ENCODE results near the gene BAMBI.
A peak's percentile ranks its signal among the peaks of the same experiment; 100 is the strongest.

DNA sequence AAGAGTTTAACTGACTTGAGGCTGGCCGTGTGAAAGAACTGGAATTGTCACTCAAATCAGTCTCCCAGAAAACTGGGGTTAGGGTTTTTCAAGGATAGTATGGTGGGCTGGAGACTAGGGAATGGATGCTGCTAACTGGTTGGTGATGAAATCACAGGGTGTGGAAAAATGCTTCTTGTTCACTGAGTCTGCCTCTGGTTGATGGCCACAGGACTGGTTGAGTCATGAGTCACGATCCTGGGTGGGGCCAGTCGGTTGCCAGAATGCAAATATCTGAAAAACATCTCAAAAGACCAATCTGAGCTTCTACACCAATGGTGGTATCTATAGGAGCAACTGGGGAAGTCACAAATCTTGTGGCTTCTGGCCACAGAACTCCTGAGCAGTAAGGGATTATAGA, 16.3 kb upstream of the BAMBI start:
- TF ChIP-seq, protein P1, sequence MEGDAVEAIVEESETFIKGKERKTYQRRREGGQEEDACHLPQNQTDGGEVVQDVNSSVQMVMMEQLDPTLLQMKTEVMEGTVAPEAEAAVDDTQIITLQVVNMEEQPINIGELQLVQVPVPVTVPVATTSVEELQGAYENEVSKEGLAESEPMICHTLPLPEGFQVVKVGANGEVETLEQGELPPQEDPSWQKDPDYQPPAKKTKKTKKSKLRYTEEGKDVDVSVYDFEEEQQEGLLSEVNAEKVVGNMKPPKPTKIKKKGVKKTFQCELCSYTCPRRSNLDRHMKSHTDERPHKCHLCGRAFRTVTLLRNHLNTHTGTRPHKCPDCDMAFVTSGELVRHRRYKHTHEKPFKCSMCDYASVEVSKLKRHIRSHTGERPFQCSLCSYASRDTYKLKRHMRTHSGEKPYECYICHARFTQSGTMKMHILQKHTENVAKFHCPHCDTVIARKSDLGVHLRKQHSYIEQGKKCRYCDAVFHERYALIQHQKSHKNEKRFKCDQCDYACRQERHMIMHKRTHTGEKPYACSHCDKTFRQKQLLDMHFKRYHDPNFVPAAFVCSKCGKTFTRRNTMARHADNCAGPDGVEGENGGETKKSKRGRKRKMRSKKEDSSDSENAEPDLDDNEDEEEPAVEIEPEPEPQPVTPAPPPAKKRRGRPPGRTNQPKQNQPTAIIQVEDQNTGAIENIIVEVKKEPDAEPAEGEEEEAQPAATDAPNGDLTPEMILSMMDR (IDR thresholded peaks at IDR 0.05 in 2 of 3, conservative IDR thresholded peaks at IDR 0.05 in 1 of 3; ENCODE audit: borderline replicate concordance in 1 of 3, insufficient read depth in 1 of 3, low read depth in 2 of 3, low read length in 2 of 3), result no peak
- TF ChIP-seq POLR2AphosphoS5 (IDR thresholded peaks at IDR 0.05; ENCODE audit: low read depth, low read length) (no peak), EZH2 (IDR thresholded peaks at IDR 0.05) (no peak), CEBPB (IDR thresholded peaks at IDR 0.05; ENCODE audit: low read depth) (0 out of 2 replicates have a peak, but pooled peaks have one; percentile 31), EZH2phosphoT487 (IDR thresholded peaks at IDR 0.05; ENCODE audit: borderline replicate concordance) (no peak), POLR2A (IDR thresholded peaks at IDR 0.05; ENCODE audit: borderline replicate concordance, extremely low read depth, insufficient read depth, insufficient read length) (no peak)
